Measurements from ENCODE around the gene RPL39. TPM values are rescaled to one million over a fixed set of nuclear protein-coding genes. Genes with fewer than 3 reads are reported as not detected.

RPL39 gene
- total RNA-seq, 1 experiment from 2014 or later = 1,940 TPM

- Histone ChIP-seq H3K9me3 (ENCODE audit: control insufficient read depth in 1 of 2, insufficient read depth in 1 of 2, low read depth in 1 of 2, low read length in 2 of 2) (no peaks in the 10 kb centered on the region), H3K9me2 (ENCODE audit: insufficient read depth) (no peaks in the 10 kb centered on the region), H3K27ac (ENCODE audit: low read depth, low read length) (no peak overlapping the region), H3K27me3 (ENCODE audit: insufficient read depth, low read length) (no peaks in the 10 kb centered on the region), H3K4me3 (replicated peaks in 1 of 2; ENCODE audit: low read depth in 1 of 2, low read length in 2 of 2) (no peak overlapping the region), H3K9ac (ENCODE audit: low read length) (no peak overlapping the region), H3K79me2 (ENCODE audit: insufficient read depth, low read length) (no peaks in the 10 kb centered on the region), H3K36me3 (ENCODE audit: control insufficient read depth in 1 of 2, insufficient read depth in 2 of 2, low read length in 2 of 2) (no peaks in the 10 kb centered on the region), H3K4me2 (ENCODE audit: low read length) (no peak overlapping the region), H2AFZ (ENCODE audit: low read depth, low read length, poor library complexity, severe bottlenecking) (no peak overlapping the region), H4K20me1 (ENCODE audit: insufficient read depth) (no peaks in the 10 kb centered on the region), H3K4me1 (ENCODE audit: control insufficient read depth in 1 of 2, insufficient read depth in 2 of 2, low read length in 2 of 2) (peaks cover 3 to 20% of the 10 kb centered on the region in 2 experiments; a peak in 3 of 4 replicates)
- ATAC-seq = no peak
- POLR2A ChIA-PET = no interaction called here
- TF ChIP-seq FOSL1 (IDR thresholded peaks at IDR 0.05; ENCODE audit: low read depth) (no peak), ZBTB33 (IDR thresholded peaks at IDR 0.05; ENCODE audit: extremely low read depth, insufficient replicate concordance, low read length) (no peak), CEBPB (IDR thresholded peaks at IDR 0.05; ENCODE audit: low read depth) (no peak), POLR2A (IDR thresholded peaks at IDR 0.05; ENCODE audit: borderline replicate concordance, extremely low read depth, insufficient read depth, insufficient read length) (no peak), TCF7L2 (IDR thresholded peaks at IDR 0.05; ENCODE audit: borderline replicate concordance, extremely low read depth, insufficient read depth, insufficient read length) (no peak), CBX3 (IDR thresholded peaks at IDR 0.05; ENCODE audit: low read depth) (no peak), ZFX (IDR thresholded peaks at IDR 0.05) (no peak), JUND (IDR thresholded peaks at IDR 0.05) (no peak), EZH2 (IDR thresholded peaks at IDR 0.05) (no peak), CTCF (IDR thresholded peaks at IDR 0.05 in 2 of 3, conservative IDR thresholded peaks at IDR 0.05 in 1 of 3; ENCODE audit: borderline replicate concordance in 1 of 3, insufficient read depth in 1 of 3, low read depth in 2 of 3, low read length in 2 of 3) (no peak), ATF3 (IDR thresholded peaks at IDR 0.05) (no peak), ELF1 (IDR thresholded peaks at IDR 0.05; ENCODE audit: borderline replicate concordance, low read depth) (no peak), REST (IDR thresholded peaks at IDR 0.05; ENCODE audit: low read depth) (no peak), SRF (IDR thresholded peaks at IDR 0.05; ENCODE audit: low read depth) (no peak)
- DNase-seq (ENCODE audit: low read depth, low spot score) = no peak
- RAD21 ChIA-PET (ENCODE audit: low non-redundant PET in 1 of 2, low total read pairs in 2 of 2, uncharacterized antibody in 2 of 2, unreplicated experiment in 2 of 2) = no interaction called here
- CTCF ChIA-PET = no interaction called here
- BruUV-seq (replicated peaks) = no TSS peak
- intact Hi-C loops (cut with micrococcal nuclease) = loop anchor here (10.0 kb wide), 1 partner anchor 241 kb away; no protein-coding TSS in a partner anchor
Observed at GRCh38 chrX:119755981-119756533, 35.4 kb downstream of the RPL39 start.
